ENCODE results near the gene MUL1.

GRCh38 chr1:20480243-20480944 lies 27.6 kb downstream of the MUL1 start:
- TF ChIP-seq POLR2AphosphoS5 (IDR thresholded peaks at IDR 0.05; ENCODE audit: insufficient read depth in 1 of 2, low read depth in 1 of 2) (no peak), CTCF (IDR thresholded peaks at IDR 0.05) (no peak), POLR2A (IDR thresholded peaks at IDR 0.05) (no peak)
